Measurements from ENCODE around the gene MRPL17.
A peak's percentile ranks its signal among the peaks of the same experiment; 100 is the strongest.
"Not testable (repeated sequence)": the region's sequence is repeated elsewhere in the genome, so short reads cannot be mapped to it uniquely, and the experiment has no call there.

MRPL17 gene

GRCh38 chr11:6682936-6683861 is at the start of gene MRPL17:
TSS of gene MRPL17 (minus strand) at chr11:6683340. CDS start at chr11:6683296, 44 bp downstream.
- peak; percentile 100 for DNase-seq

- DNase-seq, result peak; percentile 48
These were observed 45.0 kb upstream of the MRPL17 start for GRCh38 chr11:6727971-6728760.

- DNase-seq, result no peak
These were observed 42.3 kb upstream of the MRPL17 start for GRCh38 chr11:6725386-6725896.

GRCh38 chr11:6724013-6724412 is 40.9 kb upstream of the MRPL17 start:
- no peak for DNase-seq

GRCh38 chr11:6721343-6721742 is 38.2 kb upstream of the MRPL17 start:
- no peak for DNase-seq

GRCh38 chr11:6719576-6719975 is 36.4 kb upstream of the MRPL17 start:
- DNase-seq, result no peak

GRCh38 chr11:6717426-6717825 is 34.3 kb upstream of the MRPL17 start:
- no peak for DNase-seq

- peak; percentile 61 for DNase-seq
These were observed 28.4 kb upstream of the MRPL17 start for GRCh38 chr11:6711552-6711951.

- no peak for DNase-seq
These were observed 25.7 kb upstream of the MRPL17 start for GRCh38 chr11:6708876-6709275.

- peak; percentile 80 for DNase-seq
These were observed 22.9 kb upstream of the MRPL17 start for GRCh38 chr11:6705905-6706535.

- DNase-seq, result peak; percentile 85
These were observed 20.3 kb upstream of the MRPL17 start for GRCh38 chr11:6703247-6704063.

- DNase-seq, result not testable (repeated sequence)
These were observed 18.8 kb upstream of the MRPL17 start for GRCh38 chr11:6701955-6702354.

GRCh38 chr11:6695377-6695776 is 12.2 kb upstream of the MRPL17 start:
- no peak for DNase-seq

- no peak for DNase-seq
These were observed 11.0 kb upstream of the MRPL17 start for GRCh38 chr11:6694229-6694535.

GRCh38 chr11:6693342-6694228 is 10.4 kb upstream of the MRPL17 start:
- DNase-seq, result peak; percentile 59

GRCh38 chr11:6692128-6692527 is 9.0 kb upstream of the MRPL17 start:
- no peak for DNase-seq

- DNase-seq, result not testable (repeated sequence)
These were observed 7.4 kb upstream of the MRPL17 start for GRCh38 chr11:6690431-6691132.

GRCh38 chr11:6687876-6688275 is 4.7 kb upstream of the MRPL17 start:
- no peak for DNase-seq

- no peak for DNase-seq
These were observed 2.9 kb upstream of the MRPL17 start for GRCh38 chr11:6686006-6686405.

GRCh38 chr11:6684068-6684467 is 928 bp upstream of the MRPL17 start:
- DNase-seq, result peak; percentile 17

GRCh38 chr11:6682591-6682935 is 577 bp downstream of the MRPL17 start:
- DNase-seq, result peak; percentile 54
